ENCODE data around the gene PRDM12. TPM values are rescaled to one million over a fixed set of nuclear protein-coding genes. Genes with fewer than 3 reads are reported as not detected.

The PRDM12 gene
- total and polyA plus RNA-seq, 2 of the 8 experiments (the other 6 are each of a cell fraction or from before 2014, with no cell fraction given): 0.14 to 0.22 TPM

- TF ChIP-seq EZH2 (IDR thresholded peaks at IDR 0.05; ENCODE audit: low read depth, low read length, severe bottlenecking): no peak
- Histone ChIP-seq H3K9ac (replicated peaks in 1 of 4; ENCODE audit: extremely low read depth in 1 of 4, low read depth in 3 of 4, low read length in 3 of 4) (no peak overlapping the region), H4K5ac (ENCODE audit: insufficient read length, low read depth, low read length) (no peak overlapping the region), H3K36me3 (ENCODE audit: control insufficient read depth in 2 of 4, insufficient read depth in 4 of 4, low read length in 3 of 4) (peaks cover 8 to 68% (median 32%) of the 10 kb centered on the region in 4 experiments; a peak in 7 of 8 replicates), H2AFZ (ENCODE audit: low read length) (no peak overlapping the region), H2BK5ac (ENCODE audit: low read depth, low read length) (0 out of 2 replicates have a peak overlapping the region, but pooled peaks have one; percentile 5), H3K9me3 (ENCODE audit: insufficient read depth in 2 of 2, low read depth in 1 of 2, low read length in 1 of 2) (no peaks in the 10 kb centered on the region), H2AK5ac (ENCODE audit: low read depth, low read length) (no peak overlapping the region), H2BK15ac (ENCODE audit: low read length) (no peak overlapping the region), H3K56ac (replicated peaks; ENCODE audit: insufficient read length, low read depth, low read length) (no peak overlapping the region), H3K27me3 (replicated peaks in 1 of 4; ENCODE audit: control insufficient read depth in 3 of 4, extremely low read depth in 1 of 4, insufficient read depth in 3 of 4, low read length in 3 of 4) (no peaks in the 10 kb centered on the region), H3K79me2 (ENCODE audit: control insufficient read depth in 1 of 2, insufficient read depth in 2 of 2, low read length in 2 of 2) (no peaks in the 10 kb centered on the region), H3K4ac (replicated peaks; ENCODE audit: insufficient read length, low read depth, low read length) (no peak overlapping the region), H3K18ac (ENCODE audit: extremely low read depth, low read length) (no peak overlapping the region), H4K8ac (ENCODE audit: extremely low read depth, insufficient read depth, low read length) (no peak overlapping the region), H2BK12ac (ENCODE audit: low read depth, low read length) (no peak overlapping the region), H3K4me3 (ENCODE audit: extremely low read depth in 1 of 4, insufficient read depth in 2 of 4, low read depth in 3 of 4, low read length in 4 of 4) (no peak overlapping the region), H3K14ac (ENCODE audit: insufficient read length) (no peak overlapping the region), H3K79me1 (ENCODE audit: low read depth, low read length) (no peaks in the 10 kb centered on the region), H3K23ac (ENCODE audit: insufficient read length) (no peak overlapping the region), H4K91ac (replicated peaks; ENCODE audit: insufficient read length, low read length) (no peak overlapping the region), H3K27ac (ENCODE audit: low read depth, low read length) (no peak overlapping the region), H3K4me2 (ENCODE audit: insufficient read depth in 1 of 2, low read depth in 2 of 2, low read length in 2 of 2) (no peak overlapping the region), H2BK120ac (replicated peaks; ENCODE audit: low read depth, low read length) (no peak overlapping the region), H3K4me1 (replicated peaks in 1 of 4; ENCODE audit: control insufficient read depth in 3 of 4, insufficient read depth in 4 of 4, low read length in 3 of 4) (peaks cover 11 to 21% (median 14%) of the 10 kb centered on the region in 4 experiments), H4K20me1 (replicated peaks in 1 of 2; ENCODE audit: control insufficient read depth in 1 of 2, insufficient read depth in 2 of 2, low read length in 2 of 2) (peaks cover 2 to 7% of the 10 kb centered on the region in 2 experiments), H3K23me2 (ENCODE audit: low read depth, low read length) (no peaks in the 10 kb centered on the region), H2BK20ac (ENCODE audit: low read length) (no peak overlapping the region)
- FAIRE-seq: no peak
- ChIA-PET CTCF (ENCODE audit: partially characterized antibody) (interaction anchor here (1.0 to 1.1 kb wide), 2 partner anchors 9 to 24 kb away, joined by 4 to 8 read pairs; no protein-coding TSS in a partner anchor), POLR2A (ENCODE audit: partially characterized antibody) (interaction anchor here (0.5 kb wide), 1 partner anchor 10 kb away, joined by 3 read pairs; no protein-coding TSS in a partner anchor)
- 89% methylated on average over 21 of the region's 25 CpGs; no CpG with 5 or more reads in 1 of the 2 experiments for WGBS, 2 experiments (ENCODE audit: extremely low coverage in 1 of 2, insufficient coverage in 1 of 2, insufficient read length in 1 of 2, insufficient replicate concordance in 2 of 2, low coverage in 1 of 2, low lambda C conversion rate in 2 of 2, missing lambda C conversion rate in 1 of 2)
- DNase-seq (ENCODE audit: low read depth in 1 of 2, low spot score in 2 of 2): no peak
Measured at GRCh38 chr9:130633336-130634190, 30.8 kb upstream of the PRDM12 start.
